ENCODE measurements around the gene GNAL. TPM values are rescaled to one million over a fixed set of nuclear protein-coding genes. Genes with fewer than 3 reads are reported as not detected.

Gene GNAL
- total and polyA plus RNA-seq, 7 donors: 0.90 to 30.8 (median 5.5) TPM

DNA sequence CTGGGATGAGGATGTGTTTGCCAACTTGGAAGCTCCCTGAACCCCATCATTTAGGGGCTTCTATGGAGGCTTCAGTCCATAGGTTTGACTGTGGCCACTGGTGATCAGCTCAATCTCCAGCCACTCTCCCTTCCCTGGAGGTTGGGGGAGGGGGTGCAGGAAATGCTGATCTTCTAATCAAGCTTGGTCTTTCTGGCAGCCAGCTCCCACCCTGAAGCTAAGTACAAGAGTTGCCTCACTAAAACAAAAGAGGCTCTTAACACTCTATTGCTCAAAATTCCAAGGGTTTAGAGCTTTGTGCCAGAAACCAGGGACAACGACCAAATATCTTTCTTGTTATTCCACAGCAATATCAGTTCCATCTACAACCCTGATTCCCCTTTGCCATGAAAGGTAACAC is 238.4 kb downstream of the GNAL start:
- 22 to 52% (median 38%) methylated on average over 1 of the region's 1 CpG for WGBS, 3 donors
- no peaks in the 10 kb centered on the region for H3K9me3 ChIP-seq
- H3K27me3 ChIP-seq (ENCODE audit: insufficient read depth in 3 of 3, low read length in 2 of 3): no peaks in the 10 kb centered on the region
- intact Hi-C loops (cut with DNase I): no loop called here
- no peaks in the 10 kb centered on the region for H3K4me1 ChIP-seq
- H3K4me3 ChIP-seq: no peak overlapping the region
- DNase-seq (no peak), ATAC-seq (no peak)
- H3K36me3 ChIP-seq (ENCODE audit: insufficient read depth in 1 of 2, low read depth in 1 of 2): no peaks in the 10 kb centered on the region
- TF ChIP-seq, protein P1, sequence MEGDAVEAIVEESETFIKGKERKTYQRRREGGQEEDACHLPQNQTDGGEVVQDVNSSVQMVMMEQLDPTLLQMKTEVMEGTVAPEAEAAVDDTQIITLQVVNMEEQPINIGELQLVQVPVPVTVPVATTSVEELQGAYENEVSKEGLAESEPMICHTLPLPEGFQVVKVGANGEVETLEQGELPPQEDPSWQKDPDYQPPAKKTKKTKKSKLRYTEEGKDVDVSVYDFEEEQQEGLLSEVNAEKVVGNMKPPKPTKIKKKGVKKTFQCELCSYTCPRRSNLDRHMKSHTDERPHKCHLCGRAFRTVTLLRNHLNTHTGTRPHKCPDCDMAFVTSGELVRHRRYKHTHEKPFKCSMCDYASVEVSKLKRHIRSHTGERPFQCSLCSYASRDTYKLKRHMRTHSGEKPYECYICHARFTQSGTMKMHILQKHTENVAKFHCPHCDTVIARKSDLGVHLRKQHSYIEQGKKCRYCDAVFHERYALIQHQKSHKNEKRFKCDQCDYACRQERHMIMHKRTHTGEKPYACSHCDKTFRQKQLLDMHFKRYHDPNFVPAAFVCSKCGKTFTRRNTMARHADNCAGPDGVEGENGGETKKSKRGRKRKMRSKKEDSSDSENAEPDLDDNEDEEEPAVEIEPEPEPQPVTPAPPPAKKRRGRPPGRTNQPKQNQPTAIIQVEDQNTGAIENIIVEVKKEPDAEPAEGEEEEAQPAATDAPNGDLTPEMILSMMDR (IDR thresholded peaks at IDR 0.05): no peak
- no peak overlapping the region for H3K27ac ChIP-seq

- no peak for DNase-seq
- Histone ChIP-seq H3K27ac (no peak overlapping the region), H3K36me3 (ENCODE audit: insufficient read depth in 1 of 2, low read depth in 1 of 2) (no peaks in the 10 kb centered on the region), H3K27me3 (ENCODE audit: insufficient read depth in 3 of 3, low read length in 2 of 3) (no peaks in the 10 kb centered on the region), H3K4me3 (no peak overlapping the region), H3K9me3 (no peaks in the 10 kb centered on the region), H3K4me1 (no peaks in the 10 kb centered on the region)
- TF ChIP-seq, protein P1 (IDR thresholded peaks at IDR 0.05): no peak
- 74 to 85% (median 76%) methylated on average over 14 of the region's 14 CpGs for WGBS, 3 donors
- intact Hi-C loops (cut with DNase I): no loop called here
- ATAC-seq: no peak
Measured at GRCh38 chr18:11932393-11932792, 243.3 kb downstream of the GNAL start.

Other genes with a start within 250 kb of the GNAL start
- gene SLC35G4, start 79.7 kb upstream of the GNAL start, total RNA-seq: not detected
- not detected for gene SLC35G4, start 79.7 kb upstream of the GNAL start, polyA plus RNA-seq
- 100 to 1,000 TPM in 3 of 4 donors, 10 to 100 TPM in 1; 77.9 to 460 (median 292) TPM for gene CHMP1B, start 162.1 kb downstream of the GNAL start, total RNA-seq
- gene CHMP1B, start 162.1 kb downstream of the GNAL start, polyA plus RNA-seq: 100 to 1,000 TPM; 223 to 442 (median 402) TPM
- 10 to 100 TPM; 22.5 to 33.4 (median 27.6) TPM for gene MPPE1, start 219.1 kb downstream of the GNAL start, total RNA-seq
- 10 to 100 TPM; 20.2 to 44.0 (median 23.0) TPM for gene MPPE1, start 219.1 kb downstream of the GNAL start, polyA plus RNA-seq

Measured in psoas muscle (tissue), 8 donors.